ENCODE results near the gene ALPG.
"Not testable (repeated sequence)": the region's sequence is repeated elsewhere in the genome, so short reads cannot be mapped to it uniquely, and the experiment has no call there.

Gene ALPG

DNA sequence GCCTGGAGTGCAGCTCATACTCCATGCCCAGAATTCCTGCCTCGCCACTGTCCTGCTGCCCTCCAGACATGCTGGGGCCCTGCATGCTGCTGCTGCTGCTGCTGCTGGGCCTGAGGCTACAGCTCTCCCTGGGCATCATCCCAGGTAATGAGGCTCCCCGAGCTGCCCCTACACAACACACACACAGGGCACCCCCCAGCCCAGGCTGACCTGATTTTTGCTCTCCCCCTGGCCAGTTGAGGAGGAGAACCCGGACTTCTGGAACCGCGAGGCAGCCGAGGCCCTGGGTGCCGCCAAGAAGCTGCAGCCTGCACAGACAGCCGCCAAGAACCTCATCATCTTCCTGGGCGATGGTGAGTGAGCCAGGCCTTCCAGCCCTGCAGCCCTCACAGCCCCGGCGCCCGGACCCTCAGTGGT lies 27.9 kb upstream of the ALPG start, which contains the start of gene ALPP:
Gene ALPP (plus strand): TSS at position 17 of the 417 bp plus-strand sequence. CDS start 52 bp downstream, at position 69.
- H2BK120ac ChIP-seq (ENCODE audit: insufficient read depth, low read length, poor library complexity); H4K8ac ChIP-seq (ENCODE audit: low read depth, low read length); H3K79me1 ChIP-seq (ENCODE audit: low read length); H3K4me3 ChIP-seq (ENCODE audit: low read depth, low read length); H3K9ac ChIP-seq (ENCODE audit: low read length); H3K4ac ChIP-seq (ENCODE audit: low read depth, low read length); H3K9me3 ChIP-seq (ENCODE audit: insufficient read depth, low read depth, low read length); H3K36me3 ChIP-seq (ENCODE audit: control insufficient read depth in 1 of 2, insufficient read depth in 2 of 2, low read length in 2 of 2); H3K27ac ChIP-seq (ENCODE audit: low read depth, low read length); H4K12ac ChIP-seq (ENCODE audit: low read depth, low read length); H2AFZ ChIP-seq (ENCODE audit: insufficient read depth, low read length, poor library complexity); H3K79me2 ChIP-seq (ENCODE audit: control insufficient read depth, insufficient read depth, low read length, poor library complexity); H3K27me3 ChIP-seq (ENCODE audit: insufficient read depth, low read length); H2BK5ac ChIP-seq (ENCODE audit: low read depth, low read length, poor library complexity); H3K23ac ChIP-seq (ENCODE audit: low read length); H3K4me2 ChIP-seq (ENCODE audit: low read length): not testable (repeated sequence)
- Histone ChIP-seq H4K91ac (ENCODE audit: low read depth, low read length) (peak within 1 kb of the TSS; percentile 73), H3K18ac (ENCODE audit: low read length) (peak within 1 kb of the TSS; percentile 33), H3K14ac (ENCODE audit: low read length) (peak within 1 kb of the TSS; percentile 68), H3K4me1 (ENCODE audit: control insufficient read depth in 1 of 2, insufficient read depth in 2 of 2, low read length in 2 of 2) (peaks cover 19% of the 10 kb centered on the region in 2 experiments), H2BK12ac (ENCODE audit: low read length) (peak within 1 kb of the TSS; percentile 45), H2AK5ac (ENCODE audit: low read length) (peak within 1 kb of the TSS; percentile 5)
- no CpG with 5 or more reads among the region's 12 CpGs for WGBS (ENCODE audit: extremely low coverage, insufficient coverage, insufficient read length)
- DNase-seq: peak; percentile 55 to 72

- H3K79me2 ChIP-seq (ENCODE audit: control insufficient read depth, insufficient read depth, low read length, poor library complexity); H2BK120ac ChIP-seq (ENCODE audit: insufficient read depth, low read length, poor library complexity); H3K79me1 ChIP-seq (ENCODE audit: low read length); H2AFZ ChIP-seq (ENCODE audit: insufficient read depth, low read length, poor library complexity); H3K9me3 ChIP-seq (ENCODE audit: insufficient read depth, low read depth, low read length); H3K4ac ChIP-seq (ENCODE audit: low read depth, low read length); H2BK5ac ChIP-seq (ENCODE audit: low read depth, low read length, poor library complexity); H3K18ac ChIP-seq (ENCODE audit: low read length); H3K23ac ChIP-seq (ENCODE audit: low read length); H2AK5ac ChIP-seq (ENCODE audit: low read length); H4K91ac ChIP-seq (ENCODE audit: low read depth, low read length); H3K36me3 ChIP-seq (ENCODE audit: control insufficient read depth in 1 of 2, insufficient read depth in 2 of 2, low read length in 2 of 2); H4K8ac ChIP-seq (ENCODE audit: low read depth, low read length); H2BK12ac ChIP-seq (ENCODE audit: low read length); H3K4me2 ChIP-seq (ENCODE audit: low read length); H3K4me3 ChIP-seq (ENCODE audit: low read depth, low read length); H3K27me3 ChIP-seq (ENCODE audit: insufficient read depth, low read length); DNase-seq; H3K14ac ChIP-seq (ENCODE audit: low read length); H4K12ac ChIP-seq (ENCODE audit: low read depth, low read length); H3K27ac ChIP-seq (ENCODE audit: low read depth, low read length); H3K9ac ChIP-seq (ENCODE audit: low read length): not testable (repeated sequence)
- WGBS (ENCODE audit: extremely low coverage, insufficient coverage, insufficient read length): no CpG with 5 or more reads among the region's 41 CpGs
- peaks cover 16 to 19% of the 10 kb centered on the region in 2 experiments for H3K4me1 ChIP-seq (ENCODE audit: control insufficient read depth in 1 of 2, insufficient read depth in 2 of 2, low read length in 2 of 2)
These were observed 26.7 kb upstream of the ALPG start for GRCh38 chr2:232379610-232380590.

GRCh38 chr2:232381204-232382031 lies 25.2 kb upstream of the ALPG start:
- H3K27me3 ChIP-seq (ENCODE audit: insufficient read depth, low read length); H3K36me3 ChIP-seq (ENCODE audit: control insufficient read depth in 1 of 2, insufficient read depth in 2 of 2, low read length in 2 of 2); H3K4ac ChIP-seq (ENCODE audit: low read depth, low read length); H3K79me2 ChIP-seq (ENCODE audit: control insufficient read depth, insufficient read depth, low read length, poor library complexity); H3K14ac ChIP-seq (ENCODE audit: low read length); H2AFZ ChIP-seq (ENCODE audit: insufficient read depth, low read length, poor library complexity); H4K91ac ChIP-seq (ENCODE audit: low read depth, low read length); H3K4me2 ChIP-seq (ENCODE audit: low read length); H2BK5ac ChIP-seq (ENCODE audit: low read depth, low read length, poor library complexity); H3K9me3 ChIP-seq (ENCODE audit: insufficient read depth, low read depth, low read length); H3K9ac ChIP-seq (ENCODE audit: low read length); H3K23ac ChIP-seq (ENCODE audit: low read length); H3K27ac ChIP-seq (ENCODE audit: low read depth, low read length); H4K8ac ChIP-seq (ENCODE audit: low read depth, low read length); DNase-seq; H2BK120ac ChIP-seq (ENCODE audit: insufficient read depth, low read length, poor library complexity); H3K4me3 ChIP-seq (ENCODE audit: low read depth, low read length); H4K12ac ChIP-seq (ENCODE audit: low read depth, low read length): not testable (repeated sequence)
- Histone ChIP-seq H3K18ac (ENCODE audit: low read length) (peak overlapping the region; percentile 57), H2AK5ac (ENCODE audit: low read length) (peak overlapping the region; percentile 30), H3K79me1 (ENCODE audit: low read length) (peaks cover 16% of the 10 kb centered on the region), H2BK12ac (ENCODE audit: low read length) (peak overlapping the region; percentile 32), H3K4me1 (ENCODE audit: control insufficient read depth in 1 of 2, insufficient read depth in 2 of 2, low read length in 2 of 2) (peaks cover 14 to 15% of the 10 kb centered on the region in 2 experiments)
- no CpG with 5 or more reads among the region's 59 CpGs for WGBS (ENCODE audit: extremely low coverage, insufficient coverage, insufficient read length)

GRCh38 chr2:232382331-232383225 lies 24.1 kb upstream of the ALPG start:
- Histone ChIP-seq H2AK5ac (ENCODE audit: low read length) (no peak overlapping the region), H4K12ac (ENCODE audit: low read depth, low read length) (no peak overlapping the region), H3K14ac (ENCODE audit: low read length) (no peak overlapping the region), H3K18ac (ENCODE audit: low read length) (no peak overlapping the region), H3K36me3 (ENCODE audit: control insufficient read depth in 1 of 2, insufficient read depth in 2 of 2, low read length in 2 of 2) (no peaks in the 10 kb centered on the region), H3K27me3 (ENCODE audit: insufficient read depth, low read length) (no peaks in the 10 kb centered on the region), H3K4ac (ENCODE audit: low read depth, low read length) (no peak overlapping the region), H2AFZ (ENCODE audit: insufficient read depth, low read length, poor library complexity) (no peak overlapping the region), H3K9ac (ENCODE audit: low read length) (no peak overlapping the region), H3K79me2 (ENCODE audit: control insufficient read depth, insufficient read depth, low read length, poor library complexity) (peaks cover 12% of the 10 kb centered on the region), H3K9me3 (ENCODE audit: insufficient read depth, low read depth, low read length) (no peaks in the 10 kb centered on the region), H3K79me1 (ENCODE audit: low read length) (peaks cover 25% of the 10 kb centered on the region), H3K23ac (ENCODE audit: low read length) (no peak overlapping the region), H2BK120ac (ENCODE audit: insufficient read depth, low read length, poor library complexity) (no peak overlapping the region), H4K91ac (ENCODE audit: low read depth, low read length) (peak overlapping the region; percentile 7), H4K8ac (ENCODE audit: low read depth, low read length) (no peak overlapping the region), H2BK12ac (ENCODE audit: low read length) (no peak overlapping the region), H3K27ac (ENCODE audit: low read depth, low read length) (no peak overlapping the region), H3K4me3 (ENCODE audit: low read depth, low read length) (no peak overlapping the region), H3K4me2 (ENCODE audit: low read length) (no peak overlapping the region), H2BK5ac (ENCODE audit: low read depth, low read length, poor library complexity) (no peak overlapping the region), H3K4me1 (ENCODE audit: control insufficient read depth in 1 of 2, insufficient read depth in 2 of 2, low read length in 2 of 2) (peaks cover 8 to 13% of the 10 kb centered on the region in 2 experiments)
- no CpG with 5 or more reads among the region's 18 CpGs for WGBS (ENCODE audit: extremely low coverage, insufficient coverage, insufficient read length)
- DNase-seq: no peak
